CD4-positive, alpha-beta T cell treated with Interleukin-2 at 100 ng/mL for 4 hours (primary cell): ENCODE data around the gene ROPN1B.

Source experiments
- DNase-seq: peaks from one replicate; pipeline ENCODE4 v3.0.0-alpha.2; 2020; ENCODE audit warnings: low spot score

ROPN1B gene

GRCh38 chr3:126005951-126006350 is 37.0 kb downstream of the ROPN1B start:
- no peak for DNase-seq

GRCh38 chr3:126008219-126008618 is 39.2 kb downstream of the ROPN1B start:
- DNase-seq: no peak

GRCh38 chr3:126009181-126009580 is 40.2 kb downstream of the ROPN1B start:
- no peak for DNase-seq

GRCh38 chr3:126013751-126014156 is 44.8 kb downstream of the ROPN1B start:
- DNase-seq: no peak

GRCh38 chr3:126014252-126014651 is 45.3 kb downstream of the ROPN1B start:
- no peak for DNase-seq

GRCh38 chr3:126015075-126015474 is 46.1 kb downstream of the ROPN1B start:
- no peak for DNase-seq

GRCh38 chr3:126016616-126017015 is 47.6 kb downstream of the ROPN1B start:
- no peak for DNase-seq

GRCh38 chr3:126017362-126017761 is 48.4 kb downstream of the ROPN1B start:
- no peak for DNase-seq

GRCh38 chr3:126018545-126018944 is 49.6 kb downstream of the ROPN1B start:
- no peak for DNase-seq

GRCh38 chr3:126018995-126019394 is 50.0 kb downstream of the ROPN1B start:
- no peak for DNase-seq

- DNase-seq: no peak
These were observed 50.7 kb downstream of the ROPN1B start for GRCh38 chr3:126019683-126020082.

- no peak for DNase-seq
These were observed 52.2 kb downstream of the ROPN1B start for GRCh38 chr3:126021224-126021623.

GRCh38 chr3:126021702-126022101 is 52.7 kb downstream of the ROPN1B start:
- DNase-seq: no peak

GRCh38 chr3:126022741-126023359 is 53.9 kb downstream of the ROPN1B start:
- no peak for DNase-seq

GRCh38 chr3:126023390-126023789 is 54.4 kb downstream of the ROPN1B start:
- DNase-seq: no peak

GRCh38 chr3:126024049-126024854 is 55.3 kb downstream of the ROPN1B start:
- no peak for DNase-seq

GRCh38 chr3:126025116-126025729 is 56.2 kb downstream of the ROPN1B start:
- no peak for DNase-seq

GRCh38 chr3:126025862-126026261 is 56.9 kb downstream of the ROPN1B start:
- no peak for DNase-seq

GRCh38 chr3:126026277-126026751 is 57.3 kb downstream of the ROPN1B start:
- DNase-seq: peak; percentile 2

GRCh38 chr3:126026761-126027160 is 57.8 kb downstream of the ROPN1B start:
- DNase-seq: no peak

GRCh38 chr3:126028096-126028495 is 59.1 kb downstream of the ROPN1B start:
- no peak for DNase-seq

- DNase-seq: no peak
These were observed 60.3 kb downstream of the ROPN1B start for GRCh38 chr3:126029241-126029640.

- DNase-seq: no peak
These were observed 61.5 kb downstream of the ROPN1B start for GRCh38 chr3:126030455-126030854.
